SK-N-SH (cell line): ENCODE data around the gene CHD1.

Experiments
- ELF1 ChIP-seq: IDR thresholded peaks from 2 replicates; pipeline ENCODE4 v1.4.0; 2012
- EP300 ChIP-seq, 2 experiments: IDR thresholded peaks; 2 replicates each; pipeline versions ENCODE4 v1.4.0 to v1.6.1; 2012; ENCODE audit warnings: borderline replicate concordance in 1 of 2, low read depth in 1 of 2, low read length in 1 of 2
- EZH2phosphoT487 ChIP-seq: fragments of 200-600 bp; sonication (generic); IDR thresholded peaks from 2 replicates; pipeline ENCODE4 v1.6.1; 2017; ENCODE audit warnings: low read depth, mixed run types, mild to moderate bottlenecking, antibody characterized with exemption, moderate library complexity, borderline replicate concordance
- GATA2 ChIP-seq: sonication (generic); formaldehyde crosslinking; IDR thresholded peaks from 2 replicates; pipeline ENCODE4 v1.5.0; 2020; ENCODE audit warnings: mild to moderate bottlenecking, missing genetic modification reagents
- IRF3 ChIP-seq: fragments of 150-350 bp; IDR thresholded peaks from 2 replicates; pipeline ENCODE4 v1.6.1; 2016; ENCODE audit warnings: mild to moderate bottlenecking, low read depth, low read length
- POLR2AphosphoS5 ChIP-seq: IDR thresholded peaks from 2 replicates; pipeline ENCODE4 v1.6.1; 2012; ENCODE audit warnings: low read depth, low read length
- REST ChIP-seq: IDR thresholded peaks from 2 replicates; pipeline ENCODE4 v1.6.1; 2012; ENCODE audit warnings: mild to moderate bottlenecking, low read depth, low read length, moderate library complexity
- SMC3 ChIP-seq: IDR thresholded peaks from 2 replicates; pipeline ENCODE4 v1.6.1; 2012; ENCODE audit warnings: low read depth, low read length, improper control_type of control experiment
- TF ChIP-seq, protein P1 (sequence below): fragments of 200-600 bp; sonication (generic); IDR thresholded peaks from 2 replicates; pipeline ENCODE4 v1.6.1; 2017; ENCODE audit warnings: antibody characterized with exemption, mild to moderate bottlenecking, moderate library complexity
- TF ChIP-seq, protein P2 (sequence below): IDR thresholded peaks from 2 replicates; pipeline ENCODE4; 2012

GRCh38 chr5:98935206-98935605, 6.4 kb upstream of the CHD1 start:
- TF ChIP-seq, protein P1, sequence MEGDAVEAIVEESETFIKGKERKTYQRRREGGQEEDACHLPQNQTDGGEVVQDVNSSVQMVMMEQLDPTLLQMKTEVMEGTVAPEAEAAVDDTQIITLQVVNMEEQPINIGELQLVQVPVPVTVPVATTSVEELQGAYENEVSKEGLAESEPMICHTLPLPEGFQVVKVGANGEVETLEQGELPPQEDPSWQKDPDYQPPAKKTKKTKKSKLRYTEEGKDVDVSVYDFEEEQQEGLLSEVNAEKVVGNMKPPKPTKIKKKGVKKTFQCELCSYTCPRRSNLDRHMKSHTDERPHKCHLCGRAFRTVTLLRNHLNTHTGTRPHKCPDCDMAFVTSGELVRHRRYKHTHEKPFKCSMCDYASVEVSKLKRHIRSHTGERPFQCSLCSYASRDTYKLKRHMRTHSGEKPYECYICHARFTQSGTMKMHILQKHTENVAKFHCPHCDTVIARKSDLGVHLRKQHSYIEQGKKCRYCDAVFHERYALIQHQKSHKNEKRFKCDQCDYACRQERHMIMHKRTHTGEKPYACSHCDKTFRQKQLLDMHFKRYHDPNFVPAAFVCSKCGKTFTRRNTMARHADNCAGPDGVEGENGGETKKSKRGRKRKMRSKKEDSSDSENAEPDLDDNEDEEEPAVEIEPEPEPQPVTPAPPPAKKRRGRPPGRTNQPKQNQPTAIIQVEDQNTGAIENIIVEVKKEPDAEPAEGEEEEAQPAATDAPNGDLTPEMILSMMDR, result no peak
- TF ChIP-seq REST, result no peak
- no peak for TF ChIP-seq IRF3
- no peak for TF ChIP-seq SMC3
- TF ChIP-seq, protein P2, sequence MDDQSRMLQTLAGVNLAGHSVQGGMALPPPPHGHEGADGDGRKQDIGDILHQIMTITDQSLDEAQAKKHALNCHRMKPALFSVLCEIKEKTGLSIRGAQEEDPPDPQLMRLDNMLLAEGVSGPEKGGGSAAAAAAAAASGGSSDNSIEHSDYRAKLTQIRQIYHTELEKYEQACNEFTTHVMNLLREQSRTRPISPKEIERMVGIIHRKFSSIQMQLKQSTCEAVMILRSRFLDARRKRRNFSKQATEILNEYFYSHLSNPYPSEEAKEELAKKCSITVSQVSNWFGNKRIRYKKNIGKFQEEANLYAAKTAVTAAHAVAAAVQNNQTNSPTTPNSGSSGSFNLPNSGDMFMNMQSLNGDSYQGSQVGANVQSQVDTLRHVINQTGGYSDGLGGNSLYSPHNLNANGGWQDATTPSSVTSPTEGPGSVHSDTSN, result no peak
- TF ChIP-seq EZH2phosphoT487, result no peak
- TF ChIP-seq ELF1, result no peak
- no peak for TF ChIP-seq EP300 (IDR thresholded peaks at IDR 0.05; ENCODE audit: borderline replicate concordance in 1 of 2, low read depth in 1 of 2, low read length in 1 of 2)
- no peak for TF ChIP-seq GATA2
- TF ChIP-seq POLR2AphosphoS5, result no peak
